H1 (cell line): ENCODE results near the gene HIVEP3. TPM values are rescaled to one million over a fixed set of nuclear protein-coding genes. Genes with fewer than 3 reads are reported as not detected.

ENCODE experiments used
- EGR1 ChIP-seq: IDR thresholded peaks from 2 replicates; pipeline ENCODE4 v1.6.1; 2011; ENCODE audit warnings: low read depth, low read length, borderline replicate concordance
- RFX5 ChIP-seq: IDR thresholded peaks from 2 replicates; pipeline ENCODE4 v1.6.1; 2011; ENCODE audit warnings: low read depth, low read length, improper control_type of control experiment, borderline replicate concordance
- polyA plus RNA-seq, 7 experiments: library from polyadenylated mRNA; depleted of rRNA in 3 of 7; stranded (reverse) in 5 of 7; unstranded in 2 of 7; fragments of >200 nt in 5 of 7; fragments of 200-250 nt in 2 of 7; gene quantifications; 1 replicate in 5 of 7; 2 replicates in 1 of 7; 4 replicates in 1 of 7; pipeline versions ENCODE4 v1.2.1 to v1.2.3, GENCODE V29; 2011 to 2013; ENCODE audit warnings: missing spikeins in 2 of 7, mixed read lengths in 2 of 7
- total RNA-seq: library from RNA; stranded (reverse); fragmentation: NEBNext Ultra II Directional; extraction: Animal tissue kit (Norgen Biotek cat#: 25700); gene quantifications from 2 replicates; pipeline ENCODE4 v1.2.1, GENCODE V29; 2021

Gene HIVEP3
- total and polyA plus RNA-seq, 2 of the 8 experiments (the other 6 are each of a cell fraction or from before 2014, with no cell fraction given) = 0.24 to 0.69 TPM

- TF ChIP-seq RFX5 = no peak
- no peak for TF ChIP-seq EGR1
- TF ChIP-seq, all 59 proteins: peak for 0
These were observed 218.1 kb downstream of the HIVEP3 start (continued) for GRCh38 chr1:41700581-41700980.
